C4-2B (cell line): ENCODE results near the gene DNAJC13.

Experiments
- H3K27ac ChIP-seq: fragments of 450-650 bp; 2 replicates; pipeline ENCODE4 v1.5.1; 2017
- CTCF ChIP-seq: fragments of 450-650 bp; conservative IDR thresholded peaks from 2 replicates; pipeline ENCODE4 v1.5.1; 2017; ENCODE audit warnings: mild to moderate bottlenecking
- ZFX ChIP-seq: fragments of 450-650 bp; IDR thresholded peaks from 2 replicates; pipeline ENCODE4 v1.6.1; 2017

DNAJC13 gene

GRCh38 chr3:132568422-132568821 is 151.1 kb downstream of the DNAJC13 start:
- TF ChIP-seq ZFX (no peak), CTCF (no peak)
- no peak overlapping the region for H3K27ac ChIP-seq

DNA sequence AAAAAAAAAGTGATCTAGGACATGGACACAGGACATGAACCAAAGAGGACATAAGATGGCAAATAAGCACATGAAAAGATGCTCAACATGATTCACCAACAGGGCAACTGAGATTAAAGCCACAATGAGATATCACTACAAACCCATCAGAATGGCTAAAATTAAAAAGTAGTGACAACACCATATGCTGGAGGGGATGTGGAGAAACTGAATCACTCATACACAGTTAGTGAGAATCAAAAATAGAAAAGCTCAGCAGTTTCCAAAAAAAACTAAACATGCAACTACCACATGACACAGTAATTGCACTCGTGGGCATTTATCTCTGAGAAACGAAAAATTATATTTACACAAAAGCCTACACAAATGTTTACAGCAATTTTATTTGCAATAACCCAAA is 151.9 kb downstream of the DNAJC13 start:
- no peak overlapping the region for H3K27ac ChIP-seq
- TF ChIP-seq CTCF (no peak), ZFX (no peak)

- no peak for TF ChIP-seq ZFX
- TF ChIP-seq CTCF: no peak
- H3K27ac ChIP-seq: no peak overlapping the region
Observed at GRCh38 chr3:132569580-132569979, 152.3 kb downstream of the DNAJC13 start.

DNA sequence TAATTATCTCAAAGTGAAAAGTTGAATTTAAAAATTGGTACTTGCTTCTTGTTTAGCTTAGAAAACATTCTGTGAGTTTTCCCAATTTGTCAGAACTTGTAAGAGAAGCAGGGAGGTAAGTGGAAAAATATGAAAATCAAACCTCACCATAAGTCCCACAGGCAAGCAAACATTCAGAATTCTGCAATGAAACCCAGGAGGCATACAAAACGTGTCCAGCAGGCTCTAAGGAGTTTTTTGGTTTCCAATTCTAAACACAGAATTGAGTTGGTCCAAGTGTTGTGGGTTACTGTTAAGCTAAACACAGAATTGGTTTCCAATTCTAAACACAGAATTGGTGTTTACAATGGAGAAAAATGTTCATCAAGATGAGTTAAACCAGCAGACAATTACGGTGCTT is 152.7 kb downstream of the DNAJC13 start:
- H3K27ac ChIP-seq: no peak overlapping the region

GRCh38 chr3:132573797-132574211 is 156.5 kb downstream of the DNAJC13 start:
- H3K27ac ChIP-seq: no peak overlapping the region
- TF ChIP-seq ZFX: no peak
- no peak for TF ChIP-seq CTCF

More for the DNA sequence above, 152.7 kb downstream of the DNAJC13 start:
- no peak for TF ChIP-seq CTCF
- no peak for TF ChIP-seq ZFX

GRCh38 chr3:132587401-132587800 is 170.1 kb downstream of the DNAJC13 start:
- H3K27ac ChIP-seq: no peak overlapping the region
- no peak for TF ChIP-seq ZFX
- no peak for TF ChIP-seq CTCF
